H1 (cell line): ENCODE measurements around the gene ABHD1. TPM values are rescaled to one million over a fixed set of nuclear protein-coding genes. Genes with fewer than 3 reads are reported as not detected.

Source experiments
- CTCF ChIA-PET: fragments of 300-600 bp; sonication (Branson Sonifier 250); formaldehyde crosslinking; loops from one replicate; lab custom pipeline; 2021; ENCODE audit not compliant: partially characterized antibody; lab: Charles Lee
- POLR2A ChIA-PET: fragments of 300-600 bp; sonication (Branson Sonifier 250); formaldehyde crosslinking; loops from one replicate; lab custom pipeline; 2021; ENCODE audit warnings: inconsistent platforms; ENCODE audit not compliant: partially characterized antibody; lab: Charles Lee
- DNase-seq, 2 experiments: peaks; one replicate each; pipeline versions ENCODE4 v3.0.0 to v3.0.0-alpha.2; 2010 to 2022; ENCODE audit warnings: low spot score in 2 of 2, low read depth in 1 of 2, mixed read lengths in 1 of 2
- FAIRE-seq: peaks from 2 replicates; lab custom pipeline; 2011; peaks lifted over from hg19 to GRCh38; lab: Jason Lieb, UNC
- H2AFZ ChIP-seq: 2 replicates; pipeline ENCODE4 v1.8.1; 2012; ENCODE audit warnings: low read length, inconsistent platforms
- H2AK5ac ChIP-seq: 2 replicates; pipeline ENCODE4 v1.6.1; 2013; ENCODE audit warnings: low read depth, low read length
- H2BK120ac ChIP-seq: replicated peaks from 2 replicates; pipeline ENCODE3; 2013; ENCODE audit warnings: low read depth, low read length, inconsistent platforms
- H2BK12ac ChIP-seq: 2 replicates; pipeline ENCODE4 v1.6.1; 2013; ENCODE audit warnings: low read depth, low read length
- H2BK15ac ChIP-seq: 2 replicates; pipeline ENCODE4 v1.6.1; 2013; ENCODE audit warnings: low read length
- H2BK20ac ChIP-seq: 2 replicates; pipeline ENCODE4 v1.6.1; 2013; ENCODE audit warnings: low read length
- H2BK5ac ChIP-seq: 2 replicates; pipeline ENCODE4 v1.6.1; 2013; ENCODE audit warnings: low read depth, low read length
- H3K14ac ChIP-seq: 2 replicates; pipeline ENCODE4 v1.6.1; 2013; ENCODE audit warnings: inconsistent platforms; ENCODE audit not compliant: insufficient read length
- H3K18ac ChIP-seq: 2 replicates; pipeline ENCODE4 v1.6.1; 2013; ENCODE audit warnings: low read length; ENCODE audit errors: extremely low read depth
- H3K23ac ChIP-seq: 2 replicates; pipeline ENCODE4 v1.6.1; 2013; ENCODE audit warnings: inconsistent platforms; ENCODE audit not compliant: insufficient read length
- H3K23me2 ChIP-seq: 2 replicates; pipeline ENCODE4 v1.6.1; 2013; ENCODE audit warnings: low read depth, low read length
- H3K27ac ChIP-seq: 2 replicates; pipeline ENCODE4 v1.6.1; 2011; ENCODE audit warnings: low read depth, low read length, inconsistent platforms
- H3K27me3 ChIP-seq, 4 experiments: replicated peaks in 1 of 4; 1 replicate in 1 of 4; 2 replicates in 3 of 4; pipeline versions ENCODE4 v1.6.1 to v1.8.1; 2011 to 2013; ENCODE audit warnings: low read length in 3 of 4, mild to moderate bottlenecking in 3 of 4, inconsistent platforms in 2 of 4, mixed read lengths in 2 of 4, moderate library complexity in 1 of 4; ENCODE audit not compliant: control insufficient read depth in 3 of 4, insufficient read depth in 3 of 4; ENCODE audit errors: extremely low read depth in 1 of 4
- H3K36me3 ChIP-seq, 4 experiments: 2 replicates each; pipeline versions ENCODE4 v1.6.1 to v1.8.1; 2011 to 2013; ENCODE audit warnings: mild to moderate bottlenecking in 4 of 4, low read length in 3 of 4, moderate library complexity in 2 of 4, control low read depth in 1 of 4, inconsistent platforms in 1 of 4; ENCODE audit not compliant: insufficient read depth in 4 of 4, control insufficient read depth in 2 of 4
- H3K4ac ChIP-seq: replicated peaks from 2 replicates; pipeline ENCODE3; 2013; ENCODE audit warnings: low read length, low read depth, mixed read lengths, inconsistent platforms; ENCODE audit not compliant: insufficient read length
- H3K4me1 ChIP-seq, 4 experiments: replicated peaks in 1 of 4; 1 replicate in 1 of 4; 2 replicates in 3 of 4; pipeline versions ENCODE4 v1.6.1 to v1.8.1; 2011 to 2013; ENCODE audit warnings: low read length in 3 of 4, inconsistent platforms in 2 of 4, mixed read lengths in 1 of 4; ENCODE audit not compliant: insufficient read depth in 4 of 4, control insufficient read depth in 3 of 4
- H3K4me2 ChIP-seq, 2 experiments: 2 replicates each; pipeline versions ENCODE4 v1.6.1 to v1.8.1; 2011 to 2013; ENCODE audit warnings: low read depth in 2 of 2, low read length in 2 of 2, control low read depth in 1 of 2, inconsistent platforms in 1 of 2, mild to moderate bottlenecking in 1 of 2; ENCODE audit not compliant: insufficient read depth in 1 of 2
- H3K4me3 ChIP-seq, 4 experiments: fragments of 200-600, 300-600 bp in 1 of 4; sonication (generic), shearing (Covaris generic), sonication (Bioruptor Twin) in 1 of 4; 2 replicates each; pipeline versions ENCODE4 v1.5.1 to v1.8.1; 2011 to 2016; ENCODE audit warnings: low read length in 4 of 4, low read depth in 3 of 4, control low read depth in 2 of 4, inconsistent platforms in 2 of 4, mild to moderate bottlenecking in 2 of 4, mixed read lengths in 1 of 4, moderate library complexity in 1 of 4; ENCODE audit not compliant: insufficient read depth in 2 of 4; ENCODE audit errors: extremely low read depth in 1 of 4
- H3K56ac ChIP-seq: replicated peaks from 2 replicates; pipeline ENCODE3; 2013; ENCODE audit warnings: low read depth, mild to moderate bottlenecking, mixed read lengths, low read length, inconsistent platforms; ENCODE audit not compliant: insufficient read length
- H3K79me1 ChIP-seq: 2 replicates; pipeline ENCODE4 v1.6.1; 2013; ENCODE audit warnings: low read depth, low read length, control low read depth
- H3K79me2 ChIP-seq, 2 experiments: 2 replicates each; pipeline versions ENCODE4 v1.6.1 to v1.8.1; 2012 to 2013; ENCODE audit warnings: low read length in 2 of 2, mild to moderate bottlenecking in 2 of 2, inconsistent platforms in 1 of 2; ENCODE audit not compliant: insufficient read depth in 2 of 2, control insufficient read depth in 1 of 2
- H3K9ac ChIP-seq, 4 experiments: replicated peaks in 1 of 4; 1 replicate in 1 of 4; 2 replicates in 3 of 4; pipeline versions ENCODE4 v1.6.1 to v1.8.1; 2011 to 2013; ENCODE audit warnings: low read depth in 3 of 4, low read length in 3 of 4, control low read depth in 2 of 4, mild to moderate bottlenecking in 2 of 4, moderate library complexity in 2 of 4, inconsistent platforms in 1 of 4; ENCODE audit errors: extremely low read depth in 1 of 4
- H3K9me3 ChIP-seq, 2 experiments: 2 replicates each; pipeline versions ENCODE4 v1.6.1 to v1.8.1; 2012 to 2013; ENCODE audit warnings: mild to moderate bottlenecking in 2 of 2, moderate library complexity in 2 of 2, control low read depth in 1 of 2, inconsistent platforms in 1 of 2, low read depth in 1 of 2, low read length in 1 of 2, mixed read lengths in 1 of 2; ENCODE audit not compliant: insufficient read depth in 2 of 2
- H4K20me1 ChIP-seq, 2 experiments: replicated peaks in 1 of 2; 2 replicates each; pipeline versions ENCODE3 to v1.8.1; 2011 to 2013; ENCODE audit warnings: inconsistent platforms in 2 of 2, low read length in 2 of 2, mild to moderate bottlenecking in 1 of 2; ENCODE audit not compliant: insufficient read depth in 2 of 2, control insufficient read depth in 1 of 2
- H4K5ac ChIP-seq: 2 replicates; pipeline ENCODE4 v1.6.1; 2013; ENCODE audit warnings: low read length, low read depth, mixed read lengths, inconsistent platforms; ENCODE audit not compliant: insufficient read length
- H4K8ac ChIP-seq: 2 replicates; pipeline ENCODE4 v1.8.0; 2013; ENCODE audit warnings: mild to moderate bottlenecking, moderate library complexity, low read length, inconsistent platforms; ENCODE audit not compliant: insufficient read depth; ENCODE audit errors: extremely low read depth
- H4K91ac ChIP-seq: replicated peaks from 2 replicates; pipeline ENCODE3; 2013; ENCODE audit warnings: low read length, mixed read lengths, inconsistent platforms; ENCODE audit not compliant: insufficient read length
- BRCA1 ChIP-seq: IDR thresholded peaks from 2 replicates; pipeline ENCODE4 v1.6.1; 2012; ENCODE audit warnings: low read depth, low read length, improper control_type of control experiment
- HDAC2 ChIP-seq, 2 experiments: fragments of 300-600 bp in 1 of 2; sonication (generic) in 1 of 2; IDR thresholded peaks; 2 replicates each; pipeline ENCODE4 v1.6.1; 2011 to 2012; ENCODE audit warnings: low read depth in 2 of 2, low read length in 2 of 2, mild to moderate bottlenecking in 2 of 2, moderate library complexity in 2 of 2, borderline replicate concordance in 1 of 2, inconsistent platforms in 1 of 2
- JUND ChIP-seq: IDR thresholded peaks from 2 replicates; pipeline ENCODE4 v1.6.1; 2011; ENCODE audit warnings: mild to moderate bottlenecking, improper control_type of control experiment, low read length
- NRF1 ChIP-seq: IDR thresholded peaks from 2 replicates; pipeline ENCODE4 v1.6.1; 2011; ENCODE audit warnings: mild to moderate bottlenecking, low read depth, low read length, improper control_type of control experiment
- SAP30 ChIP-seq: fragments of 300-600 bp; sonication (generic); IDR thresholded peaks from 2 replicates; pipeline ENCODE4 v1.7.1; 2012; ENCODE audit warnings: low read length, moderate library complexity, mild to moderate bottlenecking, inconsistent platforms; ENCODE audit not compliant: insufficient read depth, insufficient replicate concordance
- TBP ChIP-seq: IDR thresholded peaks from 2 replicates; pipeline ENCODE4 v1.6.1; 2011; ENCODE audit warnings: low read depth, low read length, improper control_type of control experiment
- USF2 ChIP-seq: IDR thresholded peaks from 2 replicates; pipeline ENCODE4 v1.6.1; 2011; ENCODE audit warnings: low read length, improper control_type of control experiment
- WGBS, 2 experiments: shearing (Covaris generic) in 1 of 2; methylation state at CpG; one replicate each; pipeline versions ENCODE4 v1.1.6 to v1.1.7; 2013 to 2015; ENCODE audit warnings: low lambda C conversion rate in 2 of 2, mixed read lengths in 2 of 2, inconsistent platforms in 1 of 2, low coverage in 1 of 2, missing lambda C conversion rate in 1 of 2; ENCODE audit not compliant: insufficient replicate concordance in 2 of 2, insufficient coverage in 1 of 2, insufficient read length in 1 of 2; ENCODE audit errors: extremely low coverage in 1 of 2, missing lambda C conversion rate in 1 of 2; 5-methylcytosine and 5-hydroxymethylcytosine counted together
- polyA plus RNA-seq, 7 experiments: library from polyadenylated mRNA; depleted of rRNA in 3 of 7; stranded (reverse) in 5 of 7; unstranded in 2 of 7; fragments of >200 nt in 5 of 7; fragments of 200-250 nt in 2 of 7; gene quantifications; 1 replicate in 5 of 7; 2 replicates in 1 of 7; 4 replicates in 1 of 7; pipeline versions ENCODE4 v1.2.1 to v1.2.3, GENCODE V29; 2011 to 2013; ENCODE audit warnings: missing spikeins in 2 of 7, mixed read lengths in 2 of 7
- total RNA-seq: library from RNA; stranded (reverse); fragmentation: NEBNext Ultra II Directional; extraction: Animal tissue kit (Norgen Biotek cat#: 25700); gene quantifications from 2 replicates; pipeline ENCODE4 v1.2.1, GENCODE V29; 2021

The ABHD1 gene
- total and polyA plus RNA-seq, 2 of the 8 experiments (the other 6 are each of a cell fraction or from before 2014, with no cell fraction given) = 0.20 to 1.1 TPM

GRCh38 chr2:27108221-27108620 lies 15.4 kb upstream of the ABHD1 start:
- no peak overlapping the region for H2BK120ac ChIP-seq
- ChIA-PET CTCF (interaction anchor here (0.6 to 9.5 kb wide), 9 partner anchors 8 to 177 kb away, joined by 3 to 120 read pairs (median 5); partner anchors contain the start of gene KHK), POLR2A (interaction anchor here (1.7 kb wide), 1 partner anchor 25 kb away, joined by 4 read pairs; no protein-coding TSS in a partner anchor)
- H3K18ac ChIP-seq = no peak overlapping the region
- no peaks in the 10 kb centered on the region for H4K20me1 ChIP-seq
- H3K9me3 ChIP-seq = no peaks in the 10 kb centered on the region
- no peak overlapping the region for H2AK5ac ChIP-seq
- no peak overlapping the region for H3K14ac ChIP-seq
- no peak overlapping the region for H4K8ac ChIP-seq
- no peak overlapping the region for H3K23ac ChIP-seq
- DNase-seq = no peak
- H2BK15ac ChIP-seq = no peak overlapping the region
- FAIRE-seq = no peak
- H3K4ac ChIP-seq = no peak overlapping the region
- H2AFZ ChIP-seq = no peak overlapping the region
- H4K91ac ChIP-seq = no peak overlapping the region
- H3K36me3 ChIP-seq = no peaks in the 10 kb centered on the region
- H3K4me1 ChIP-seq = no peaks in the 10 kb centered on the region; a peak in 1 of 7 replicates
- H2BK5ac ChIP-seq = no peak overlapping the region
- WGBS, 2 experiments = 94% methylated on average over 2 of the region's 2 CpGs; no CpG with 5 or more reads in 1 of the 2 experiments
- no peak overlapping the region for H3K4me2 ChIP-seq
- H2BK20ac ChIP-seq = no peak overlapping the region
- H3K27me3 ChIP-seq = no peaks in the 10 kb centered on the region; a peak in 1 of 7 replicates
- H4K5ac ChIP-seq = no peak overlapping the region
- no peak for TF ChIP-seq BRCA1
- TF ChIP-seq TBP = no peak
- TF ChIP-seq HDAC2 (IDR thresholded peaks at IDR 0.05; ENCODE audit: borderline replicate concordance in 1 of 2, low read depth in 2 of 2, low read length in 2 of 2) = no peak
- no peak for TF ChIP-seq JUND
- no peak for TF ChIP-seq USF2
- no peak for TF ChIP-seq NRF1
- no peak for TF ChIP-seq SAP30
- H3K79me2 ChIP-seq = no peaks in the 10 kb centered on the region
- no peak overlapping the region for H2BK12ac ChIP-seq
- no peak overlapping the region for H3K4me3 ChIP-seq
- H3K79me1 ChIP-seq = no peaks in the 10 kb centered on the region
- no peak overlapping the region for H3K56ac ChIP-seq
- H3K9ac ChIP-seq = no peak overlapping the region
- no peaks in the 10 kb centered on the region for H3K23me2 ChIP-seq
- H3K27ac ChIP-seq = no peak overlapping the region
